ENCODE measurements around the gene NLRP12.

GRCh38 chr19:53787266-53787665, 36.8 kb downstream of the NLRP12 start:
- no peak for TF ChIP-seq EZH2phosphoT487 (IDR thresholded peaks at IDR 0.05; ENCODE audit: insufficient read depth, low read depth)
- TF ChIP-seq EZH2 (IDR thresholded peaks at IDR 0.05; ENCODE audit: insufficient read depth, poor library complexity, severe bottlenecking), result no peak
